Cerebellar cortex (tissue), 1 donor: ENCODE data around the gene IQCM.
A peak's percentile ranks its signal among the peaks of the same experiment; 100 is the strongest.
"Not testable (repeated sequence)": the region's sequence is repeated elsewhere in the genome, so short reads cannot be mapped to it uniquely, and the experiment has no call there.

Experiments used
- DNase-seq: peaks from one replicate; pipeline ENCODE4 v3.0.0-alpha.2; 2015; ENCODE audit warnings: low spot score

The IQCM gene

DNA sequence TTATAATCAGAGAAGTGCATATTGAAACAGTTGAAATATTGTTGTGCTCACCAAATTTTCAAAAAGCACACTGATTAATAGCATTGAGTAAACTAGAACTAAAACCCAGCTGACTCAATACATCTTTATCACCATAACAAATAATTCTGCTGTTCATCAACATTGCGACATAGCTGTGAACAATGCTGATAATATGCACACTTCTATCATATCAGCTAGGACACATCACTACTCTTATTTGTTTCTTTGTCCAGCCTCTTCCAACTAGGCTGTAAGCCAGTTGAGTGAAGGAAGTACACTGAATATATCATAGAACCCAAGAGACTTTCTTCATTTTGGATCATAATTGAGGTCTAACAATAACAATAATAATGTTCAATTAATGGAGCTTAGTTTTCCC is 349.7 kb downstream of the IQCM start:
- no peak for DNase-seq

DNA sequence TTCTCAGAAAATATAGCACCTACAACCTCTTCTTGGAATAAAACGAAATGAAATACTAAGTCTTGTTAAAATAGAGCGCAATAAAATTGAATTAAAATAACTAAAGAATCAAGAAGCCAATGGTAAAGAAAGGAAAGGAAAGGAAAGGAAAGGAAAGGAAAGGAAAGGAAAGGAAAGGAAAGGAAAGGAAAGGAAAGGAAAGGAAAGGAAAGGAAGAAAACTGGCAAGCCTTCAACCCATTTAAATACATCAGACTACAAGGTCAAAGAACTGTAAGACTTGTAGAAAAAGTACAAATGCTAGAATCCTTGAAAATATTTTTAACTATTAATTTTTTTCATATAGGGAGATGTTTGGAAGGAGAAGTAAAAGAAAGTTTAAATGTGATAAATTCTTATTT is 372.1 kb downstream of the IQCM start:
- no peak for DNase-seq

DNA sequence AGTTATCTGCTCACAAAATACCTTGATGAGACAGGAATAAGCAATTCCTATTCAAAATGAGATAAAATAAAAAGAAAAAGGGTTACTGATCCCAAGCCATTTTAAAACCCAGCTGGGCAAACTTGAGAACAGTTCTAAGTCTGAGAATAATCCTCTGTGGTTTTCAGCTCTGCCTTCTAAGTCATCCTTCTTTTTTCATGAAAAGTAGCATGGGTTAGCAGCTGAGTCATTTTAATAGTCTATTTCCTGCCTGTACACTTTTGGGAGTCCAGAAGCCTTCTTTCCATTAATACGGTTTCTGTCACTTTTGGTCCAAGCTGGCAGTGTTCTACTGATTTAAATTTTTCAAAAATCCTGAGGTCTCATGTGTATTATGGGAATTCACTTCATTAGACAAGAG is 374.3 kb downstream of the IQCM start:
- no peak for DNase-seq

DNA sequence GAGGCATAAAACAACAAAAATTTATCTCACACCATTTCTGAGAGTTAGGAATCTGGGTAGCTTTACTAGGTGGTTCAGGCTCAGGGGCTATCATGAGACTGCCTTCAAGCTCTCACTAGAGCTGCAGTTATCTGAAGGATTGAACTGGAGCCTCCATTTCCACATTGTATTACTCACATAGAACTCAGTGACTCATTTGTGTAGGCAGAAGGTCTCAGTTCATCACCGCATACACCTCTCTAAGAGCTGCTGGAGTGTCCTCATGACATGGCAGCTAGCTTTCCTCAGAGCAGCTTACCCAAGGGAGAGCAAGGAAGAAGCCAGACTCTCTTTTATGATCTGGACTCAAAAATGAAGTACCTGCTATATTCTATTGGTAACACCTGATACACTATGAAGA is 389.2 kb downstream of the IQCM start:
- no peak for DNase-seq

DNA sequence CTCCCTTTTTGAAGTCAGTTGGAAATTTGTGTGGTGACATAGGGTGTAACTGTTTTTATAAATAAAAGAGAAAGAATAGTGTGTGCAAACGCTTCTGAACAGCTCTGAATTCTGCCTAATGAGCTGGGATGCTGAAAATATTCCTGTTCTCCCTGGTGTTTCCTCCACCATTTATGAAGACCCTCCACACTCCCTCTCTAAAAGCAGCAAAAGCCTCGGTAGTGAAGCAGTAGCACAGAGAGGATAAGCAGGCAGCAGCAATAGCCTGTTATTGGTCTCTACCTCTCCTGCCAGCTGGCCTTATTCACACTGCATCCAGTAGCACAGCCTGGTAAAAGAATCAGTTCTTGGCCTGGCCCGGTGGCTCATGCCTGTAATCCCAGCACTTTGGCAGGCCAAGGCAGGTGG is 406.1 kb downstream of the IQCM start:
- DNase-seq, result peak; percentile 5

DNA sequence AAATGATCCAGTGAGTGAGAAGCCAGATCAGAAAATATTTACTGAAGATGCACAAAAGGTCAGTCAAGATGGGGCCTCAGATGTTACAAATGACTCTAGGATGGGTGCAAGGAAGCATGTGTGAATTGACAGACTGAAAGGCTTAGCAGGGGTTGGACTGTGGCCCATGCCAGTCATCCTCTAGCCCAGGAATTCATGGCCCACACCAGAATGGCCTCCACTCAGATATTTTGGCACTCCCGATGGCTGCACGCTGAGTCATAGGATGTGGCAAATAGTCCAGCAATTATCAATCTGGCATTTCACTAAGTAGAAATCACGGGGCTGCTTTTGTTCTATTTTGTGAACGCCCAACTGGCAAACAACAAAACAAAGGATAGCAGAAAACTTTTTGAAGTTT is 406.5 kb downstream of the IQCM start:
- peak; percentile 55 for DNase-seq

DNA sequence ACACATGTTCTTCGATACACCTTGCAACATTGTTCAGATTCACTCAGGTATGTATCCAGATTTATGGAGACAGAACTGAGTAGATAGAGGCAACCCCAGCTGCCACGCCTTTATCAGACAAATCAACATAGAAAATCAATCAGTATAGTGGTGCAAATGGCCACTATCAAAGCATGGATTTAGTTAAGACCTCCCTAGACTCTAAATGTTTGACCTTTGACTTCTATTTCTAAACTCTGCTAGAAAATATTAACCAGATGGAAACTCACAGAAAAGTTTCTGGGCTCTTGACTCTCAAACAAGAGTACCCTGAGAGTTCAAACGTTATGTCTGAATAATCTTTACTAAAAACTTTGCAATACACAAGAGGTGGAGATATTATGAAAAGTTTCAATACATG is 411.5 kb downstream of the IQCM start:
- DNase-seq, result no peak

DNA sequence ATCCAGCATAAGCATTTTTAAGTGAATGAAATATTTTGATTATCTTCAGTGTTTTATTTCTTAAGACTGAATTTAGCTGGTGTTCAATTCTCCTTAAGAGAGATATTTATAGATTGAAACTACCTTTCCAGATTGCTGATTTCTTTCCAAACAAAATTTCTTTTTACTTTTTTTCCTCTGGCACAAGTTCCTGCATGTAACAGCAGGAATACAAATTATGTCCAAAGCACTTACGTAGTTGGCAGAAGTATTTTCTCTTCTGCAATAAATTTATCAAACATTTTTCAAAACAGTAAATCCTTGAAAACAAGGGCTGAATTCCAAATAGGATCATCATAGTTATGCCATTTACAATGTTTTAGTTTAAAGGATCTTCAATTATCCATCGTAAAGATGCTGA is 412.6 kb downstream of the IQCM start:
- no peak for DNase-seq

DNA sequence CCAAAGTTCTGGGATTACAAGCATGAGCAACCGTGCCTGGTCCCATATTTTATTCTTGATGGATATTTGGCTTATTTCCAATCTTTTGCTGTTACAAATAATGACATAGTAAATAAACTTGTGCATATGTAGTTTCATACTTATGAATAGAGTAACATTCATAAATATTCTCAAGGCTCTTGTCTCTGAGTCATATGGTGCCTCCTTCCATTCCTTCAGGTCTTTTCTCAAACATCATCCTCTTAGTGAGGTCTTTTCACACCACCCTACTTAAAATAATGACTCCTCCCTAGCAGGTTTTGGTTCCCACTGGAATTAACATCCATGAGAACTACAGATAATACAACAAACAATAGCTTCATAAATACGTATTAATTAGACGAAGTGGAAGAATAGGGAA is 416.6 kb downstream of the IQCM start:
- DNase-seq, result no peak

DNA sequence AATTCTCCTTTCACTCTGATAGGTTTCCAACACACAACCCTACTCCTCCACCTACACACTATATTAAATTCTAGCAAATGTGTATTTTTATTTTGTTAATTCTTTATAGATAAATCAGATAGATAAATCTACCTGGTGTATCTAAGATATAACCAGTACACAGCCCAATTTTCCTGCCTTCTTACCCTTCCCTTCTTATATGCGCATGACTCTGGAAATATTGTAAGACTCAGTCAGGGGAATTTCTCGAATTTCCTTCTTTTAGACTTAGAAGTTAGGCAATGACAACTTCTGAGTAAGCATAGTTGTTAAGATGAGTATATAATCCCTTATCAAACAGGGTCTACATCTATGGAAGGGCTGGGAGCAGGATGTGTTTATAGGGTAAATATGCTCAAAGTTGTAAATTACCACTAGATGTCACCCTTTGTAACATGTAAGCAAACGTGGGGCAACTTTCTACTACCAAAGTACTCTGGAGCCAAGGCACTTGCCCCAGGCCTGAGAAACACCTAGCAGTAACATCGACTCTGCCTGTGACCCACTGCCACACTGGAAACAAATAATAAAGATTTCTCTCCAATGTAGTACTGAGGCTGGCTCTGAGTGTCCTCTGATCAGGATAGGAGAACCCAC is 444.7 kb downstream of the IQCM start:
- peak; percentile 15 for DNase-seq

DNA sequence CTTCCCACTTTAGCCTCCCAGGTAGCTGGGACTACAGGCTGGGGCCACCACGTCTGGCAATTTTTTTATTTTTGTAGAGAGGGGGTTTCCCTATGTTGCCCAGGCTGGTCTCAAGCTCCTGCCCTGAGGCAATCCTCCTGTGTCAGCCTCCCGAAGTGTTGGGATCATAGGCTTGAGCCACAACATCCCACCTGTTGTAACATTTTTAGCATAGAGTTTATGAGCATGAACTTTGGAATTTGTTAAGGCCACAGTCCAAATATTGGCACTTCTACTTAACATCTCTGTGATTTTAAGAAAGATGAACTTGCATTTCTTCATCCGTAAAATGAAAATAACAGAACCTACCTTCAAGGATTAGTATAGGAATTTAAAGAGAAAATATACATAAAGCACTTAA is 445.6 kb downstream of the IQCM start:
- DNase-seq, result no peak

DNA sequence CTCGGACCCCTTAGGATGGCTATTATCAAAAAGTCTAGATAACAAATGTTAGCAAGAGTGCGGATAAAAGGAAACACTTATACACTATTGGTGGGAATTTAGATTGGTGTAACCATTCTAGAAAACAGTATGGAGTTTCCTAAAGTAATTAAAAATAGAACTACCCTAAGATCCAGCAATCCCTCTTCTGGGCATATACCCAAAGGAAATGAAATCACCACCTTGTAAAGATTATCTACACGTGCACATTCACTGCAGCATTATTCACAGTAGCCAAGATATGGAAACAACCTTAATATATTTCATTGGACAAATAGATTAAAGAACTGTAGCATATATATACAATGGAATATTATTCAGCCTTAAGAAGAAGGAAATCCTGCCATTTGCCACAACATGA is 462.4 kb downstream of the IQCM start:
- no peak for DNase-seq

DNA sequence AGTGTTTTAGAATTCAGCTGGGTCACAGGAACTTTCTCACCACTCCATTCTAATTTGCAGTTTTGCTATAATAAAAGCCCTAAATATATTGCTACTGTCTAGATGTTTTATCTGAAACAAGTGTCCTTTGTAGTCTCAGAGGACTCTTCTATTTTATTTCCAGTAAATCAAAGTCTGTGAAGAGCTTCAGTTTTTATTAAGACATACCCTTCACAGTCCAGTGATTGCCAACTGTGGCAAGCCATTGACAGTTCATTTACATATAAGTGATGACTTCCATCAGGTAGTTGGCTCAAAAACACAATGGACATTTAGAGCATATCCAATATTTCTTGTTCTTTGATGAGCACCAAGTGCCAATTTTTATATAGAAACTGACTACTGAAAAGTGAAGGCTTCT is 466.1 kb downstream of the IQCM start:
- no peak for DNase-seq

DNA sequence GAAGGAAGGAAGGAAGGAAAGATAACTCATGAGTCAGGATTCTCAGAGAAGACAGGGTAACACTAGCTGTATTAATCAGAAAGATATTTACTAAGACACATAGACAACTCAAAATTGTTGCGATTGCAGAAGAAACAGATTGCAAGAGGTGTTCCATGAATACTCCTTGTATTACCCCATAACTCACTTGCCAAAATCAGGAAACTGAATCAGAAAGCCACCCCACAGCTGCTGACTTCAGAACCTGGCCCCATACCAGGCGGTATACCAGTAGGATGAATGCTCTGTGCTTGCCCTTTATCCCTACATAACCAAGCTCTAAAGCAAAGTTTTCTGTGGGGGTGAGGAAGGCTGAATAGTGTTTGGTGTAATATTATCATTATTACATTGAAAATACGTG is 468.5 kb downstream of the IQCM start:
- DNase-seq, result no peak

DNA sequence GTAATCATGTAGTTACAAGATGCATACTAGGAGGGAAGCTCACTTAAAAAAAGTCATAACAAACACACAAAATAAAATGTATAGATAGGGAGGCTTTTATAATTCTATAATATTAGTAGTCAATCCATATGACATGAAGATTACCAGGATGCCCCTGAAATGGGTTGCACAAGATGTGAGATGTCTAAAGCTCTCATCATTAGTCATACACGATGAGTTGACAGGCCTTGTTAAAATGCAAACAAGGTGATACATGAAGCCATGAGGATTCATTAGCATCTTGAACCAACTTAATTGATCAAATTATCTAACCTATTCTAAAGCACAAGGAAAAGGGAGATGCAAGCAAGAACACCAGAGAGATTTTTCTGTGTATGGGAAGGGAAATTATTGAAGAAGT is 470.2 kb downstream of the IQCM start:
- no peak for DNase-seq

DNA sequence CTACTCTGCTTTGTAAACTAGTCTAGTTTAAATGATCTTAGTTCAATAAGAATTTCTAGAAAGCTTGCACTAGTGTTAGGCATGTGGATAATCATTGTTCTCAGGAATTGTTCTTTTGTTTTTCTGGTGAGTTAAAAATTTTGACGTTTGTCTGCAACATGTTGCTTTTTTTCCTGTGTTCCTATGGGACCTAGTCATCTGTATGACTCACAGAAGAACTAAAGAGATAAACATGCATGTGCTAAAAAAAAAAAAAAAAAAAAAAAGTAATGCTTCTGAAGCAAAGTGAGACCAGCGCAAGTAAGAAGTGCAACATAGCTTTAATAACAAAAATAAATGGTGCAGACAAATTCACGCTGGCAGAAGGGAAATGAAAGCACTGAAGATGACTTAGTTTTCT is 471.2 kb downstream of the IQCM start:
- no peak for DNase-seq

DNA sequence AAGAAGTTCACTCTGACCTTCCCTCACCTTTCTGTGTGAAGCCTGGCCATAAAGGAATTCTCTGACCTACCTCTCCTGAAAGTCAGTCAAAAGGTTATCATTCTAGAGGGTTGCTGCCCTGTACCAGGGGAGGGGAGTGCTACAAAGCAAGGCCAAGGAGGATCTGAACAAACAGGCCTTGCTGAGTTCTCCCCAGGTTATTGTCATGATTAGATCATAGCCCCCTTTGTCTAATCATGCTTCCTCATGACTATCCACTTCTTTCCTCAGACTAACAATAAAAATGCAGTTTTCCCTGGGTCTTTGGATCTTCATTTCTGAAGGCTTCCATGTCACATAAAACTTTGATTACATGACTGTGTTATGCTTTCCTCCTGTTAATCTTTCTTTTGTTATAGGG is 472.0 kb downstream of the IQCM start:
- DNase-seq, result no peak

DNA sequence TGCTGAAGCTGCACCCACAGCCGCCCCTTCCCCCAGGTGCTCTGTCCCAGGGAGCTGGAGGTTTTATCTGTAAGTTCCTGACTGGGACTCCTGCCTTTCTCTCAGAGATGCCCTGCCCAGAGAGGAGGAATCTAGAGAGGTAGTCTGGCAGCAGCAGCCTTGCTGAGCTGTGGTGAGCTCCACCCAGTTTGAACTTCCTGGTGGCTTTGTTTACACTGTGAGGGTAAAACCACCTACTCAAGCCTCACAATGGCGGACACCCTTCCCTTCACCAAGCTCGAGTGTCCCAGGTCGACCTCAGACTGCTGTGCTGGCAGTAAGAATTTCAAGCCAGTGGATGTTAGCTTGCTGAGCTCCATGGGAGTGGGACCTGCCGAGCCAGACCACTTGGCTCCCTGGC is 474.5 kb downstream of the IQCM start:
- DNase-seq, result not testable (repeated sequence)

DNA sequence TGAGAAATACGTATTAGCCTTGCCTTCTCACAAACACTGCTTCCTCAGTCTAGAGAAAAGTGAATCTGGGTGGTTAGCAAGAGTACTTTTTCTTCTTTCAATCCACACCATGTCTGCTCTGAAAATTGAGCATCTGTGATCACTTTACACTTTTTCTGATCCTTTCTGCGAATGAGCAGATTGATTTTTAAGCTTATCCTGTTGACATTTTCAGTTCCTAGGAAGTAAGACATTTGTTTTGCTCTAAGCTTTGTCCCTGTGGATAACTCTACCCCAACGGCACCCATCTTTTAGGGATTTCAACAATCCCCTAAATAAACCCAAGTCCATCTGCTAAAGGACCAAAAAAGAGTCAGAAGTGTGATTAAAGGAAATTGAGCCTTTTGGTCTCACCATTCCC is 487.5 kb downstream of the IQCM start:
- DNase-seq, result no peak

DNA sequence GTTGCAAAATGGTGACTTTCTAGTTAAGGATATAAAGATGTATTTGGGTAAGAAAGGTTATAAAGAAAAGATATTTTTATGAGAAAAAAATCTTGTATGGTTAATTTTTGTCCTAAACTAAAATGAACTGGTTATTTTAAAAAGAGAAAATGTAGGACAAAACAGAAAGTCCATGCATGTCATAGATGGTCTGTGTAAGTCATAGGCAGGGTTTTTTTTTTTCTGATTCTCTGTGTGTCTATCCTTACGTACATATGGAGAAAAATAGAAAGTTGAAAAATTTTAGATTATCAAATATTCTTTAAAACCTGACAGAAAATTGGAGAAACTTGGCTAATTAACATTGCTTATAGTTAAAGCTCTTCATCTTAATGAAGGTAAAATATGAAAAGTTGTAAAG is 493.4 kb downstream of the IQCM start:
- DNase-seq, result no peak

DNA sequence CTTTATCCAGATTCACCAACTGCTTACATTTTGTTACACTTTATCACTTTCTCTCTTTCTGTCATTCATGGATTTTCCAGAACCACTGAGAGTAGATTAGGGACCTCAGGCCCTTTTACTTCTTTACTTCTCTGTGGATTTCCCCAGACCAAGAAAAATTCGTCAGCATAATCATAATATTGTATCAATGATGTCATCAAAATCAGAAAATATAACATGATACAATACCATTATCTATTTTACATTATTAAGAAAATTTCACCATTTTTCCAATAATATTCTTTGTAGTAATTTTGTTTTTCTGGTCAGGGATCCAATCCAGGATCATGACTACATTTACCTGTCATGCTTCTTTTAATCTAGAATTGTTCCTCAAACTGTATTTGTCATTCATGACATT is 494.2 kb downstream of the IQCM start:
- DNase-seq, result no peak

DNA sequence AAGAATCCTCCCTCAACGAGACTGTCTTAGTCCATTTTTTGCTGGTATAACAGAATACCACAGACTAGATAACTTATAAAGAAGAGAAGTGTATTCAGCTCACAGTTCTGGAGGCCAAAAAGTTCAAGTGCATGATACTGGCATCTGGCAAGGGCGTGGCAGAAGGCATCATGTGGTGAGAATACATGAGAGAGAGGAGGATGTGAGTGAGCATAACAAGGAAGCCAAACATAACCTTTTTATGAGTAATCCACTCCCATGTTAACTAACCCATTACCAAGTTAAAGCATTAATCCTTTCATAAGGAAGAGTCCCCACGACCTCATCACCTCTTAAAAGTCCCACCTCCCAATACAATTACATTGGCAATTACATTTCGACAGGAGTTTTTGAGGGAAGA is 504.6 kb downstream of the IQCM start:
- DNase-seq, result no peak

DNA sequence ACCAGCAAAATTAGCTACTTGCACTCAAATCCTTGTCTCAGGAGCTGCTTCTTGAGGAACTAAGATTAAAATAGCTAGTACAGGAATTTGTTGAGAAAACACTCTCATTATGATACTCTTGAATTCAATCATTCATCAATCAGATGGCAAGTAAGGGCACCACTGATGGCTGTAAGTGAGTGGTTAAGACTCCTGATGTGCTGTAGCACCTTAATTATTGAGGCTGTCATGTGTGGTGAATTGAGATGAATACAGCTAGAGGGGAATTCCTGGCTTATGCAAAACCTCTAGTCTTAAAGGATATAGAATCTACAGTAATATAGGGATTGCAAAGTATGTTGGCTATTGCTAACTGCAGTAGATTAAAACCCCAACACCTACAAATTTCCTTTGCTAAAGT is 509.1 kb downstream of the IQCM start:
- DNase-seq, result no peak
